ENCODE data around the gene GAD2. TPM values are rescaled to one million over a fixed set of nuclear protein-coding genes. Genes with fewer than 3 reads are reported as not detected.

Gene GAD2
- 12.4 TPM for total RNA-seq

DNA sequence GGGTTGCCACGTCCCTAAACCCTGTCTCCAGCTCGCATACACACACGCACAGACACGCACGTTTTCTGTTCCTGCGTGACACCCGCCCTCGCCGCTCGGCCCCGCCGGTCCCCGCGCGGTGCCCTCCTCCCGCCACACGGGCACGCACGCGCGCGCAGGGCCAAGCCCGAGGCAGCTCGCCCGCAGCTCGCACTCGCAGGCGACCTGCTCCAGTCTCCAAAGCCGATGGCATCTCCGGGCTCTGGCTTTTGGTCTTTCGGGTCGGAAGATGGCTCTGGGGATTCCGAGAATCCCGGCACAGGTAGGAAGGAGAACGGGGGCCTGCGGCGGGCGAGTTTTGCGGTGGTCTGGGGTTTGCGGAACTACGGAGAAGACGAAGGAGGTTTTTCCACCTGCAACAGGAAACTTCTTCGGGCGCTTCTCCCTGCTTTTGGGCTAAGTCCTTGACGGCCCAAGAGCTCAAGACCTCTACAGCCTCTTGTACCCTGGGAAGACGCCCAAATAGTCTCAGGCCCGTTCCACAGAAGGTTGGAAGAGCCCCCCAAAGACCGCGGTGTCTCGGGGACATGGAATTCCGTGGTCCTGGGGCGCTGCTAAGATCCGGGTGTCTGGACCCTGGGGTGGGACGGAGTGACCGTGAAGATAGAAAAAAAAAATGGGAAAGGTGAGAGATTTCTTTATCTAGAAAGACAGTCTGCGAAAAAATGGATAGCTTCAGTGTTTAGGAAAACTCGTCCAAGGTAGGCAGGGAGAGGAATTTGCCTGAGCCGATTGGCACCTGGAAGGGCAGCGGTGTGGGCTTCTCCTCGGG is at the start of gene GAD2:
Gene GAD2 (plus strand): TSS at position 190 of the 811 bp plus-strand sequence. CDS start 36 bp downstream, at position 226.

Other genes starting within 250 kb of the GAD2 start
- 2.9 TPM for gene APBB1IP, start 221.6 kb downstream of the GAD2 start, total RNA-seq